ENCODE results near the gene THSD4. TPM values are rescaled to one million over a fixed set of nuclear protein-coding genes. Genes with fewer than 3 reads are reported as not detected.

Gene THSD4
- total and polyA plus RNA-seq, 2 of the 4 experiments (the other 2 are of a cell fraction), result 25.5 to 31.1 TPM

DNA sequence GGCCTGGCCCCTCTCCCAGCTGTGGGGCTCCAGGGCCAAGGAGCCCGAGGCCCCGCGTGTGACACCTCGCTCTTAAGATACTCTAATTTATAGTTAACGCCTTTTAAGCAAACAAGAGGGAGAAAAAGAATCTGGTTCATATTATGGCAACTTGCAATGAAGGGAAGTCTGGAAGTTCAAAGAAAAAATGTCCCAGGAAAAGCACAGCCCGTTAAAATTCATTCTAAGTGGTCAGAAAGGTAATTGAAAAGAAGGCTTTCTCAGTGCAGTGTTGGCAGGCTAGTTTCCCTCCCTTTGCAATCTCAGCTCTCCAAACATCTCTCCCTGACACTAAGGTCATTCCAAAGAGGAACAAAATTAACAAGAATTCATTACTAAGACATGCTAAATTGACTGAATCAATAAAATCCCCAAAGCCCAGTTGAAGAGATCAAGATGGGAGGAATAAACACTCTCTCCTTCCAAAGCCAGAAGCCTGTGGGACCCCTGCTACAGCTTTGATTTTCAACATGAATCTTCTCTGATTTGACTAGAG, 339.3 kb downstream of the THSD4 start:
- Histone ChIP-seq H2BK120ac (ENCODE audit: low read depth, low read length) (no peak overlapping the region), H3K23ac (ENCODE audit: low read depth, low read length) (no peak overlapping the region), H3K14ac (replicated peaks; ENCODE audit: low read depth, low read length) (no peak overlapping the region), H3K27me3 (ENCODE audit: control insufficient read depth, insufficient read depth, low read length) (no peaks in the 10 kb centered on the region), H2AK9ac (replicated peaks; ENCODE audit: low read depth, low read length, poor library complexity) (no peak overlapping the region), H3K79me1 (ENCODE audit: low read depth in 1 of 2, low read length in 2 of 2) (0 out of 4 replicates have a peak, but pooled peaks cover 0 to 10% of the 10 kb centered on the region in 2 experiments), H3K4me1 (ENCODE audit: control insufficient read depth, insufficient read depth, low read length) (peaks cover 10% of the 10 kb centered on the region; the same call in 1 of the 2 replicates), H3K56ac (ENCODE audit: extremely low read depth, insufficient read depth, low read length) (no peak overlapping the region), H2AK5ac (ENCODE audit: low read depth, low read length) (no peak overlapping the region), H3K4me2 (ENCODE audit: low read depth, low read length) (no peak overlapping the region), H4K5ac (ENCODE audit: low read depth, low read length) (no peak overlapping the region), H2AFZ (replicated peaks; ENCODE audit: low read length, poor library complexity) (no peak overlapping the region), H3K9me3 (ENCODE audit: control insufficient read depth, insufficient read depth, low read length) (no peaks in the 10 kb centered on the region), H3K27ac (ENCODE audit: insufficient read depth, low read length) (no peak overlapping the region), H2BK15ac (ENCODE audit: low read depth, low read length) (no peak overlapping the region), H4K20me1 (ENCODE audit: insufficient read depth, low read length) (peaks cover 23% of the 10 kb centered on the region; the same call in 1 of the 2 replicates), H4K8ac (ENCODE audit: low read depth in 2 of 2, low read length in 2 of 2) (no peak overlapping the region), H3K9ac (ENCODE audit: low read depth, low read length) (no peak overlapping the region), H3K4me3 (ENCODE audit: insufficient read depth, low read depth, low read length) (no peak overlapping the region), H2BK20ac (ENCODE audit: low read depth, low read length) (no peak overlapping the region), H3K4ac (ENCODE audit: low read depth, low read length) (no peak overlapping the region), H3K18ac (ENCODE audit: low read depth, low read length) (no peak overlapping the region), H2BK5ac (ENCODE audit: low read depth, low read length, poor library complexity, severe bottlenecking) (no peak overlapping the region), H4K91ac (ENCODE audit: insufficient read depth, low read depth, low read length) (no peak overlapping the region), H3K9me1 (ENCODE audit: insufficient read depth, low read length) (no peaks in the 10 kb centered on the region), H3K36me3 (ENCODE audit: control insufficient read depth, insufficient read depth, low read length) (peaks cover 2% of the 10 kb centered on the region; the same call in 1 of the 2 replicates)
- intact Hi-C loops (cut with micrococcal nuclease), result no loop called here
- CTCF ChIA-PET, result no interaction called here
- dilution Hi-C loops (cut with HindIII; ENCODE audit: low sequenced_read_pairs, unreplicated experiment), result no loop called here
- TF ChIP-seq BHLHE40 (IDR thresholded peaks at IDR 0.05; ENCODE audit: low read depth, low read length), result no peak
- TF ChIP-seq CEBPB (IDR thresholded peaks at IDR 0.05; ENCODE audit: low read depth, low read length), result no peak
- TF ChIP-seq SMC3 (IDR thresholded peaks at IDR 0.05; ENCODE audit: low read depth, low read length), result no peak
- TF ChIP-seq MAZ (IDR thresholded peaks at IDR 0.05; ENCODE audit: borderline replicate concordance, low read depth, low read length), result no peak
- TF ChIP-seq ELK1 (IDR thresholded peaks at IDR 0.05; ENCODE audit: borderline replicate concordance, low read depth, low read length), result no peak
- TF ChIP-seq, protein P1, sequence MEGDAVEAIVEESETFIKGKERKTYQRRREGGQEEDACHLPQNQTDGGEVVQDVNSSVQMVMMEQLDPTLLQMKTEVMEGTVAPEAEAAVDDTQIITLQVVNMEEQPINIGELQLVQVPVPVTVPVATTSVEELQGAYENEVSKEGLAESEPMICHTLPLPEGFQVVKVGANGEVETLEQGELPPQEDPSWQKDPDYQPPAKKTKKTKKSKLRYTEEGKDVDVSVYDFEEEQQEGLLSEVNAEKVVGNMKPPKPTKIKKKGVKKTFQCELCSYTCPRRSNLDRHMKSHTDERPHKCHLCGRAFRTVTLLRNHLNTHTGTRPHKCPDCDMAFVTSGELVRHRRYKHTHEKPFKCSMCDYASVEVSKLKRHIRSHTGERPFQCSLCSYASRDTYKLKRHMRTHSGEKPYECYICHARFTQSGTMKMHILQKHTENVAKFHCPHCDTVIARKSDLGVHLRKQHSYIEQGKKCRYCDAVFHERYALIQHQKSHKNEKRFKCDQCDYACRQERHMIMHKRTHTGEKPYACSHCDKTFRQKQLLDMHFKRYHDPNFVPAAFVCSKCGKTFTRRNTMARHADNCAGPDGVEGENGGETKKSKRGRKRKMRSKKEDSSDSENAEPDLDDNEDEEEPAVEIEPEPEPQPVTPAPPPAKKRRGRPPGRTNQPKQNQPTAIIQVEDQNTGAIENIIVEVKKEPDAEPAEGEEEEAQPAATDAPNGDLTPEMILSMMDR (conservative IDR thresholded peaks at IDR 0.05; ENCODE audit: low read depth, low read length), result no peak
- no peak for TF ChIP-seq RFX5 (IDR thresholded peaks at IDR 0.05; ENCODE audit: low read depth, low read length)
- TF ChIP-seq MXI1 (IDR thresholded peaks at IDR 0.05; ENCODE audit: borderline replicate concordance, low read depth, low read length), result no peak
- TF ChIP-seq RAD21 (IDR thresholded peaks at IDR 0.05; ENCODE audit: low read length), result no peak
- TF ChIP-seq MAFK (IDR thresholded peaks at IDR 0.05; ENCODE audit: low read depth, low read length), result no peak
- no TSS peak for BruUV-seq (replicated peaks)
- DNase-seq, result no peak
- in situ Hi-C loops (cut with MboI; ENCODE audit: low sequenced_read_pairs), result loop anchor here (5.0 to 10.0 kb wide), 2 partner anchors 198 to 700 kb away; no protein-coding TSS in a partner anchor
- no CpG with 5 or more reads among the region's 6 CpGs for WGBS, 2 experiments (ENCODE audit: extremely low coverage in 2 of 2, insufficient read length in 1 of 2)
- no peak for ATAC-seq (ENCODE audit: low read depth)
- POLR2A ChIA-PET (ENCODE audit: unreplicated experiment), result no interaction called here

All from IMR-90 (cell line).